Activated T-cell treated with anti-CD3 and anti-CD28 coated beads for 1 hour (primary cell): Measurements from ENCODE around the gene HOXD9.

Experiments used
- DNase-seq: peaks from one replicate; pipeline ENCODE4 v3.0.0-alpha.2; 2020; ENCODE audit warnings: low read depth

The HOXD9 gene

DNA sequence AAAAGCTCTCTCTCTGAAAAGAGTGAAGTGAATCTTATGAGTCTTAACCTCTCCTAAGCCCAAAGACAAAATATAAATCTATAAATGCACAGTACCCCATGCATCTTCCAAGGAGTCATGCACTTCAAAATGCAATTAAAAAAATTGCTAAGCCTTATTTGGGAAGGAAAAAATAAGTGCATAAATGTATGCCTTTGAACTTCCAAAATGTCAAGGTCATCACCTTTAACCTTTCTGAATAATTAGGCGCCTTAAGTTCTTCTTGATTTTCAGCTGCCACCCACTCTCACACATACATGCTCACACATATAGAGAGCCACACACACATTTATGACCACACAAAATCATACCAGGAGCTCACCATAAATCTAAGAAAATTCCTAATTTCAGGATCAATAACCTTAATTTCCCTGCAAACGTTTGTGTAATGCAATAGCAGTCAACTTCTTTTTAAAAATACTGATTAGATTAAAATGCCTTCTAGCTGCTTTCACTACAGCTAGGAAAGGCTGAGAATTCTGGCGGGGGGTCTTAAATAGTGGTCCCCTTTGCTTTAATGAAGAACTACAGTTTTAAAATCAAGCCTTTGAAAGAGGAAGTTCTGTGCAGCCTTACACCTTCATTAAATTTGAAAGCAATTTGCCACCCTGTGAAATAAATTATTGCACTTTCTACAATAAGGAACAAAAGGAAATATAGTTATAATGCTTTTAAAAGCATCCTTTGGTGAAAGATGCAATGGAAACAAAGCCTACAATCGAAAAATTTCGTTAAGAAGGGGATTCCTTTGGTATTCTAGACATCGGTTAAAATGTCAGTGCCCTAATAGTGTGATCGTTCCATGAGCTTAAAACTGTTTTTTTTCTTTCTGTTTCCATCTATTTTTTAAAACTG is 11.9 kb upstream of the HOXD9 start:
- no peak for DNase-seq

DNA sequence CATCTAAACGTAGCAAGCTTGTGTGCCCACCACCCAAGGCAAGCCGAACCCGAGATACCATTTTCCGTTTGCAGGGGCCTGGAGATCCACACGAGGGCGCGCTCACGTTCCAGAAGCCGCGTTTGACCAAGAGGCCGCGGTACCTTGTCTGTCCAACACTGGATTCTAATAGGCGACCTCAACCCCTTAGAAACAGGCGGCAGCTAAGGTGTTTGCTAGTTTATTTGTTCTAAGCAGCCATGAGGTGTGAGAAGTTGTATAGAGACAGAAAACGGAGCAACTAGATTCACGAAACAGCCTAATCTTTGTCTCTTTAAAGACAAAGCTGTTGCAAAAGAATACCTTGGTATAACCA is 11.2 kb upstream of the HOXD9 start:
- DNase-seq, result no peak

DNA sequence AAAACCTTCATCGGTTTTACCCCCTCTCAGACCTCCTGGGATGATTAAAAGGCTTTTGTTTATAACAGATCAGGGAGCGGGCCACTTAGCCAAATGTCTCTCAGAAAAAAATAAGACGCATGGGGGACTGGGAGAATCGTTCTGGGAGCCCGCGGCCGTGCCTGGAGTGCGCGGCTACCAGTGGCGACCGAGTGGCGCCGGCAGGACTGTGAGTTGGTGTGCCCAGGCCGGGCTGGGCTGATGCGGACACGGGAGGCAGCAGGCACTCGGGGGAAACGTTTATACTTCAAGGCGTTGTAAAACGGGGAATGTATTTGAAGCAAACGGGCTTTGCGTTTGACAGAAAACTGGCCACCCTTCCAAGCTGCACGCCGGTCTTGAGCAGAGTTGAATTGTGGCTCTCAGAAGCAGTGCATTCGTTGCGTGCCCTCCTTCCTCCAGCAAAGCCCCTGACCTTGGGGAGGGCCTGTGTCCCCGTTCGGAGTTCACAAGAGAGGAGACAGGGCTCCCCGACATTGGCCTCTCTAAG is 10.6 kb upstream of the HOXD9 start:
- no peak for DNase-seq

DNA sequence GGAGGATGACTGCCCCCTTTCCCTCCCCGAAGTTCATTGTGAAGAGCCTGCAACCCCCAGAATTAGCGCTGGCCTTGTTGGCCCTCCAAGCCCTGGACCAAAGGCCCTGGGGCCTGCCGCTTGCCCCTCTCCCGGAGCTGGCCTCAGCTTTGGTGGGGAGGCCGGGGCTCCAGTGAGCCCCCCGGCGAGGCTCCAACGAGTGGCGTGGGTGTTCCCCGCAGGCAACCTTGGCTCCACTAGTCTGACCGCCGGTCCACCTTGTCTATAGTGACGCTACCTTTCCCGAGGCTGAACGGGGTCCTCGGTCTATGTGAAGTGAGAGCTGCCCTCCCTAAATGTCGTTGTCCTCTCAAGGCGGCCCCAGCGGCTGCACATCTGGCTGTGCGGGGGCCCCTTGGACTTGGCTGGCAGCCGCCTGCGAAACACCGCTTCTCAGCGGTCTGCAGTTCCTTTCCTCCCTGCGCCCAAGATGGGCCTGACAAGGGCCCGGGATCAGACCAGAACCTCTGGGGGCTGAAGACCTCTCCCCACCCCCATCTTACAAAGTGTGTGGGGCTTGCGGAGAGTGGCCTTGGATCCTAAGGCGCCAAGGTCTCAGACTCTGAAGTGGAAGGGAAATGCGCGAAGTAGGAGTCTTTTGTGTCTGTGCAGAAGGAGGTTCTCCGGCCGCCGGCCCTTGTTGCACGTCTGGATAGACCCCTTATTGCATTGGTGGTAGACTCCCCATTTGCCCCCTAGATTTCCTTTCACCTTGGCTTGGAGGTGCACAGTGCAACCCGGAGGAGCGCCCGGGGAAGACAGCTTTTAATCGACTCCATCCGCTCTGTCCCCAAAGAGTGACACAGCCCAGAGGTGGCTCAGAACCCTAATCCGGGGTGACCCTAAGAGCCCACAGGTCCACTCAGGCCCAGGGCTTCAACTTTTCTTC is 9.9 kb upstream of the HOXD9 start:
- DNase-seq, result no peak

DNA sequence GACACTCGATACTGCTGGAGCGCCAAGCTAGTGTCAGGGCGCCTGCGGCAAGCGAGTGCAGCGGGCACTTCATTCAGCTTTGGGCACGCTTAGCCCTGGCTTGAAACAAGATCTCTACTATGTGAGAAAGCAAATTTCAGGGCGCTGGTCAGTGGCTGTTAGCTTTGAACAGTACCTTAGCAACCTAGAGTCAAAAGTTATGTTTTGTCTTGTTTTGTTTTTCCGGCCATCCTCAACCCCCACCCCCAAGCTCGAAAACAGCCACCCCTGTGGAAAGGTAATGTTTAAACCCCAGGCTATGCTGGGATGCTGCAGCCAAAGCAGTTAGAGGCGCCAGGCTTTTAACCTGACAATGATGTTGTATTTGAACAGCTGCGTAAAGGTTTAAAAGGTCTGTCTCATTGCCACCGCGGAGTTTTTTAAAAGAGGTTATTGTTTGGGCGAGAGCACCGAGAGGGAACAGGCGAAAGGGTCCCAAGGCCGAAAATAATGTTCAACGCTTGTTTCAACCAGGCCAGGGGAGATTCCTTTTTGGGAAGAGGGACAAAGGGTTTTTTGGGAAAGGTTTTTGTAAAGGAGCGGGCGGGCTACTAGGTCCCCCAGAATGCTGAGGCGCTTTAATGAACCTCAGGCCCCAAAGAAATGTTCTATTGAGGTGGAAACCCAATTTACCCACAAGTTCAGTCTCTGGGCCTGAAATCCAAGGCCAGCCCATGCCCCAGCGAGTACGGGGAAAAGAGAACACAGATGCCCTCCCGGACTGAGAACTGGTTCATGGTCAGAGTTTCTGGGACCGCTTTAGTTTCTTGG is 8.2 kb upstream of the HOXD9 start:
- no peak for DNase-seq

DNA sequence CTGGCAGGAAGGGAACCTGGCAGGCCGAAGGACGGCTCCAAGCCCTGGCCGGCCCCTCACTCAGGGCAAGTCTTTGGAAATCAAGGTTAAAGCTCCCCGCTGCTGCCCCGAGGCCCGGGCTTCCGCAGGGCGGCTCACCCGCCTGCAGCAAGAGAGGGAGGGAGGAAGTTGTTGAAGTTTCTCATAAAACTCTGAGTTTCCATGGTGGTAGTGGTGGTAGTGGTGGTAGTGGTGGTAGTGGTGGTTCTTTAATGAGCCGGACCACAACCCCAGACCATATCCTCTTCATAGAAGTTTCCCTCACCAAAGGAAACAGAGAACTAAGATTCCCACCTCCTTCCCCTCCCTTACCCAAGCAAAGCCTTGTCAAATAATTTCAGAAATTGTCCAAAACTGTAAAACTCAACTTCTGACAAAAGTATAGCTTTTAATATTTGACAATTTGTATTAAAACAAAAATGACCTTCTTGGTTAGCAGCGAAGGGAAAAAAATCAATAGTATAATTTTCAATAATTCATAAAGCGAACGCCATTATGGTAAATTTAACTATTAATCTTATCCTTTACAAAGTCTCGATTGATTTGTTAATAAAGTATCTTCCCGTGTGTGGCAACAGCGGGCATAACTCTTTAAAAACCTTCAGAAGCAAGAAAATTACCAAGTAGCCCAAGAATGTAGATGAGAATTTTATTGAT is 7.4 kb upstream of the HOXD9 start:
- DNase-seq, result no peak

DNA sequence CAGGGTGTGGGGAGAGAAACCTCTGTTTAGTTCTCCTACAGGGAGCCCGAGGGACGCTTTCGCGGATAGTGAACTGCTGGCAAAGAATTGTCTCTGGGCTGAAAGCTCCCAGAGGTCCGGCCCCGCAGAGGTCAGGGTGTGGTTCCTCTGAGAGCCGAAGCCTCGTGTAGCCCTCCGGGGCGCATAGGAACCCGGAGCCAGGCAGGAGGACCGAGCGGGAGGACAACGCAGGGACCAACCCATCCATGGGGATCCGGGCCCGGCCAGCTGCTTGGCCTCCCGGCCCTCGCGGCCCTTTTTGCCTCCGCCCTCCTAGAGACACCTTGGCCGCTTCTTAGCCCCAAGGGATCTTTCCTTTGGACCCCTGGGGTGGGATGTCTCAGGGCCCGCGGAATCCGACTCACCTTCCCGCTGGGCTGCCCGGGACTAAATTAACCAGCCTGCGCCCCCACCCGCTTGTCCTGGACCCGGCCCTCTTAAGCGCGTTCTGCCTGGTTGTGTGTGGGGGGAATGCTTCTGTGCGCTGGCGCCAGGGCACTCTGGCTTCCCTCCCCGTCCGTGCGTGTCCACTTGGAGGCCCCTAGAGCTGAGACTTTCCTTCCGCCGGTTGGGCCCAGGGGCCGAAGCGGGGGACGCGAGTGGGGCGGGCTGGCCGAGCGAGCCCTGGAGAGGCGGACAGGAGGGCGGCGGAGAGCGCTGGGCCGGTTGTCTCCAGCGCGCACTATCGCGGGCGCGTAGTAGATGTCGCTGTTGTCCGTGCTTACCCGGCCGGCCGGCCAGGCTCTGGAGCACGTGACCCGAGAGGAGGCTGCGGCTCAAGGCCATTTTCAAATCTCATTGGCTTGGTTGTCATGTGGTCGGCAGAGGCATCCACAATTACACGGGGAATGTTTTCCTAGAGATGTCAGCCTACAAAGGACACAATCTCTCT is 6.4 kb upstream of the HOXD9 start, which contains the start of gene HOXD10:
Gene HOXD10 (plus strand): TSS at position 896 of the 931 bp plus-strand sequence. CDS start 56 bp downstream, outside the sequence.
- DNase-seq, result no peak

DNA sequence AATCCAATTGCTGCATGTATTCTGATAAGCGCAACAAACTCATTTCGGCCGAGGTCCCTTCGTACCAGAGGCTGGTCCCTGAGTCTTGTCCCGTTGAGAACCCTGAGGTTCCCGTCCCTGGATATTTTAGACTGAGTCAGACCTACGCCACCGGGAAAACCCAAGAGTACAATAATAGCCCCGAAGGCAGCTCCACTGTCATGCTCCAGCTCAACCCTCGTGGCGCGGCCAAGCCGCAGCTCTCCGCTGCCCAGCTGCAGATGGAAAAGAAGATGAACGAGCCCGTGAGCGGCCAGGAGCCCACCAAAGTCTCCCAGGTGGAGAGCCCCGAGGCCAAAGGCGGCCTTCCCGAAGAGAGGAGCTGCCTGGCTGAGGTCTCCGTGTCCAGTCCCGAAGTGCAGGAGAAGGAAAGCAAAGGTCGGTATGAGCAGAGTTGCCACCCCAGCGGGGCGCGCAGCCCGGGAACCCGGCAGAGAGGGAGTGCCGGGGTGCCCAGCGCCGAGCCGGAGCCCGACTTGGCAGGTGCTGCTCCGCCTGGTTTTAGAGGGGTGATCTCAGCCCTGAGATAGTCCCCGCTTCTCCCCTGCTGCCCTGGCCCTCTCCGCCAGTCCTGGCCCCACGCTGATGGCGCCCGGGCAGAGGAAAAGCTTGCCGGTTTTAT is 5.2 kb upstream of the HOXD9 start:
- DNase-seq, result no peak

DNA sequence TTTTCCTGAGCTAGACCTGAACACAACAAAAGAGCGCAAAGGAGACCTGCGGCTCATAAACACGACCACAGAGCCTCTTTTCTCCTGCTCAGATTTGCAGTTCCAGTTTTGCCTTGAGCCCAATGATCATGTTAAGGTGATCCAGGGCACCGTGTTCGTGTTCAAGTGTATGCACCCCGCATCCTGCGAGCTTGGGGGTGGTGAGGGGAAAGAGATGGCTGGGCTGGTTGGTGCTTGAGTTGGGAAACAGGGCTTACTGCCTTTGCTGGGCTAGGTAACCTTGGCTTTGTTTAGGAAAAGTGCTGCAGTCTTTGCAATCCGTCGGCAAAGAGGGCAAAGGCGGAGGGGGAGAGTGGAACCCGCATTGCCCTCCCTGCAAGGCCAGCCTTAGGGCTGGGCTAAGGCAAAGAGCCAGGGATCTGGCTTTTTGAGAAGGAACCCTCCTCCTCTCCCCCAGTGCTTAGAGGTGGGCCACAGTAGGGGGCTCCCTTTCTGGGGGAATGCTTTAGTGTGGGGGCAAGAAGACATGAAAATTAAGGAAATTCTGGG is 4.6 kb upstream of the HOXD9 start:
- DNase-seq, result no peak

DNA sequence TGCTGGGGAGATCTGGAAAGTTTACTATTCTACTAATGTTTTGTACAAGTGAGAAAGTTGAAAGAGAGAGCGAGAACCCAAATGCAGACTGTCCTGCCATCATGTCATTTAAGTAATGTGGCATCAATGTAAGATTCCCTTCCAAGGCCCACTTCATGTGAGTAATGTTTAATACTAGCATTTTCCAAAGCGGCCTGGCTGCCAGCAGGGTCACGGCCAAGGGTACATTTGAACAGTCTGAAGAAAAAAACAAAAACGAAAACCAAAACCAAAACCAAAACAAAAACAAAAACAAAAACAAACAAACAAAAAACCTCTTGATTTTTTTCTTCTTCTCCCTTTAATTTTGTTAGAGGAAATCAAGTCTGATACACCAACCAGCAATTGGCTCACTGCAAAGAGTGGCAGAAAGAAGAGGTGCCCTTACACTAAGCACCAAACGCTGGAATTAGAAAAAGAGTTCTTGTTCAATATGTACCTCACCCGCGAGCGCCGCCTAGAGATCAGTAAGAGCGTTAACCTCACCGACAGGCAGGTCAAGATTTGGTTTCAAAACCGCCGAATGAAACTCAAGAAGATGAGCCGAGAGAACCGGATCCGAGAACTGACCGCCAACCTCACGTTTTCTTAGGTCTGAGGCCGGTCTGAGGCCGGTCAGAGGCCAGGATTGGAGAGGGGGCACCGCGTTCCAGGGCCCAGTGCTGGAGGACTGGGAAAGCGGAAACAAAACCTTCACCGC is 3.7 kb upstream of the HOXD9 start:
- no peak for DNase-seq

DNA sequence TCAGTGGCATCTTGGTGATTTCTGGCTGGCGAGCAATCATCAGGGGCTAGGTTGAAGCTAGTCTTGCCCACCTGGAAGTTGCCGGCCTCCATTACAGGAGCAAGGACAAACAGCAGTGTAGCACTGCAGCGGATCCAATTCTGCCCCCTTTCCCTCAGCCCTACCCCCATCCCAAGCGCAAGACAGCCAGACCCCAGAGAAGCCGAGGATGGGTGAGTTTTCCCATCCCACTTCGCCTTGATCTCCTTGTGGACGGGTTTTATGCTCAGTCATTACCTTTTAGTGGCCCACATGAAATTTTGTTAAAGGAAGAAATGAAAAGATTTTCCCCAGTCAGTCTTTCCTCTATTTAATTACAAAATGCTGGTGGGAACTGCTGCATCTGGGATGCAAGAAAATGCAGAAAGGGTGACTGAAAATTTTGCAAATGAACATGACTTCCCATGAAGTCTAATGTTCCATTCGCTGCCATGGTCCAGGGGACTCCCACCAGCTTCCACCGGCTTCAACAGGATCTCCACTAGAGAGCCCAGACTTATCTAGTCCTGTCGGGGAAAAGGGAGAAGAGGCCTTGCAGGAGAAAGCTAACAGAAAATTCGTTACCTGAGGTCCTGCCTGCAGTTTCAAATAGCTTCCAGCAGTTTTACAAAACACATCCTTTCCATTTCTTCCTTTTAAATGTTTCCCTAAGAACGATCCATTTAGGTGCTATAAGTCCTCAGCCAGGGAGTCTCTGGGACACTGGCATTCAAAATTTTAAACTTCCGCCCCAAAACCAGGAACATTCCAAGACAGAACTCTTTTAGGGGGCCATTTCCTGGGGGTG is 1.9 kb upstream of the HOXD9 start:
- DNase-seq, result no peak

DNA sequence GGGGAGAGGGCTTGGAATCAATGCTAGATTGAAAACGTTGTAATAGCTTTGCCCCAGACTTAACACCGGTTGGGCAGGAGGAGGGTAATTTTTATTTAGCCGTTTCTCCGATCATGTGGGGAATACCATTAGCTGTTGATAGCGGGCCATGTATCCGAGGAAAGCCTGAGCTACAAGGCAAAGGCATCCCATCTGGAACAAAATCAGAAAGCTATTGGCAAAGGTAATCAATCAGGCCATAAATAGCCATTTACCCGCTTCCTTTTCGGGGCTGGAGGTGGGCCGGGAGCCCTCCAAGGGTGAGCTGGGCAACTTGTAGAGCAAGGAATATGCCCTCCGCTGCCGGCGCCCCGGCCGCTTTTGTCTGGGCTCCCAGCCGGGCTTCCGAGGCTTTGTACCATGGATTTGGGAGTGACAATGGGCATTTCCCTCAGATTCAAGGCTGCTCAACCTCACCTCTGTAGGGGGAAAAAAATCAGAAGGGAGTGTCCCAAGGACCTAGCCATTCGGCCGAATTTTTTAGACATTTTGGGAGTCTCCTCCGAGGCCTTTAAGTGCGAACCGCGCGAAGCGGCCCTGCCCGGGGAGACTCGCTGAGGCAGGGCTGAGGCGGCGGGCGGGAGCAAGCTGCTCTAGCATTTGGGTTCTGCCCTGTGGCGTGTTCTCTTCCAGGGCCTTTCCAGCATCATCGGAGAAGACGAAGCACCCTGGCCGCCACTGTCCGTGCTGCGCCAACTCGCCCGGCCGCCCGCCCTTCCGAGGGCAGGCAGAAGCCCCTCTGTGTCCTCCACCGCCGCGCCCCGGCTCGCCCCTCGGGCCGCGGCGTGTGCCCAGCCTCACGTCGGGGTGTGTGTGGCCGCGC is 1.1 kb upstream of the HOXD9 start:
- DNase-seq, result no peak

DNA sequence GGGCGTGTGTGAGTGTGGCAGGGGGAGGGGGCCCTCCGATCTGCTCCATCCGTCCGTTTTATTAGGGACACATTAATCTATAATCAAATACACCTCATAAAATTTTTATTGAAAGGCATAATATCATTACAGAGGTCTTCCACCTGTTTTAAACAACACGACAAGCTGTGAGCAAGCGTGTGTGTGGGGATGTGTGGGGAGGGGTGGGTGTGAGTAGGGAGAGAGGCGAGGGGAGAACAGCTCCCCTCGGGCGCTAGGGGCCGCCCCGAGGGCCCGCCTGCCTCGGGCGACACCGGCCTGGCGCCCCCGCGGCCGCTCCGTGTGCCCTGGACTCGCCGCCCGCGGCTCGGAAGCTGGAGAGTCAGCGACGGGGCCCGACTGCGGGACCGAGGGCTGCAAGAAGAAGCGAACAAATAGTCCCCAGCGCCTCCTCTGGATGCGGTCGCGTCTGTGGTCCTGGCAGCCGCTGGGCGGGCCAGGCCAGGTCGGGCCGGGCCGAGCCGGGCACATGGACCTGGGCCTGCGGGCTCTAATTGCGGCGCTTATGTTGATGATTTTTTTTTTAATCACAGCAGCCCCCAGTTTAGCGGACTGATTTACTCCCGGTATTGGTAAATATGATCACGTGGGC is 352 bp upstream of the HOXD9 start:
- no peak for DNase-seq

DNA sequence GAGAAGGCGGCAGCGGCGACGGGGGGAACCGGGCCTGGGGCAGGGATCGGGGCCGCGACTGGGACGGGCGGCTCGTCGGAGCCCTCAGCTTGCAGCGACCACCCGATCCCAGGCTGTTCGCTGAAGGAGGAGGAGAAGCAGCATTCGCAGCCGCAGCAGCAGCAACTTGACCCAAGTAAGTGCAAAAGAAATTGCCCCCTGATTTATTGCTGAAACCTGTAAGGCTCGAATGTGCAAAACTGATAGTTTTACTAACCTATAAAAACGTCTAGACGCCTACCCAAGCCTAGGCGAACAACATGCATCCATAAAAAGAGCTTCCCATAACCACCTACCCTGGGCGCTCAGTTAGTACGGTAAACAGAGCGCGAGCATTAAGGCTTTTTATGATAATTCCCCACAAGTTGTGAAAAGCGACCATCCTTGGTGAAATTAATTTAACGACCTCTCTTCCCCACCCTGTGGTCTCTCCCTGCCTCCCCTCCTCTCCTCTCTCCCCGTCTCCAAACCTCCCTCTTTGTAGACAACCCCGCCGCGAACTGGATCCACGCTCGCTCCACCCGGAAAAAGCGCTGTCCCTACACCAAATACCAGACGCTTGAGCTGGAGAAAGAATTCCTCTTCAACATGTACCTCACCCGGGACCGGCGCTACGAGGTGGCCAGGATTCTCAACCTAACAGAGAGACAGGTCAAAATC is 1.0 kb downstream of the HOXD9 start:
- DNase-seq, result no peak

DNA sequence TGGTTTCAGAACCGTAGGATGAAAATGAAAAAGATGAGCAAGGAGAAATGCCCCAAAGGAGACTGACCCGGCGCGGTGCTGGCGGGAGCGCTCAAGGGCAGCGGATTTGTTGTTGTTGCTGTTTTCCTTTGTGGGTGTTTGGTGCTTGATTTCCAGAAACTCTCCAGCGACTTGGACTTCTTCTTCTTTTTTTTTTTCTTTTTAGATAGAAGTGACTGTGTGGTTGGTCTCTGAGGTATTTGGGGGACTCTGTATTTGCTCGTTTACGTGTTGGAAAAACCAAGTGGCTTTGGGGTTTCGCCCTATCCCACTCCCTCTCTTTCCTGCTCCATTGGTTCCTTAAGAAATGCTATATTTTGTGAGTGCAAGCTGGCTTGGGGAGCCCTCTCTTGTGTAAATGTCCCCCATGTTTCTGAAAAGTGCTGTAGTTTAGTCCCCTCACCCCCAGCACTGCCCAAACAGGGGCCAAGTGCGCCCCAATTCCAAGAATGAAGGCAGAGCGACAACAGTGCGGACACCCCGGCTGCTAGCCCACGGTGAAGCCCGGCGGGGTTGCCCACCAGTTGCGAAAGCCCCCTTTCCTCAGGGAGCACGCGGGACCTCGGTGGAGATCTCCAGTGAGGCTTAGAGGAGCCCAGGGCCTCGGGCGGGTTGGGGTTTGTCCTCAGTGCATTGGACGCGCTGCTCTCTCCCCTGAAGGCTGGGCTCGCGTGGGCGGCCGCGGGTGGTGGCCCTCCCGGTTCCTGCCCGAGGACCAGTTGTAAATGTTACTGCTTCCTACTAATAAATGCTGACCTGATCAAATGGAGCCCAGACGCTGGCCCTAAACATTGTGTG is 1.8 kb downstream of the HOXD9 start:
- DNase-seq, result no peak
